ENCODE data around the gene TBC1D30. TPM values are rescaled to one million over a fixed set of nuclear protein-coding genes. Genes with fewer than 3 reads are reported as not detected.

The TBC1D30 gene
- total and polyA plus RNA-seq, 9 of the 15 experiments (the other 6 are each of a cell fraction or from before 2014, with no cell fraction given) = 0.07 to 0.55 (median 0.20) TPM; not detected in 1

DNA sequence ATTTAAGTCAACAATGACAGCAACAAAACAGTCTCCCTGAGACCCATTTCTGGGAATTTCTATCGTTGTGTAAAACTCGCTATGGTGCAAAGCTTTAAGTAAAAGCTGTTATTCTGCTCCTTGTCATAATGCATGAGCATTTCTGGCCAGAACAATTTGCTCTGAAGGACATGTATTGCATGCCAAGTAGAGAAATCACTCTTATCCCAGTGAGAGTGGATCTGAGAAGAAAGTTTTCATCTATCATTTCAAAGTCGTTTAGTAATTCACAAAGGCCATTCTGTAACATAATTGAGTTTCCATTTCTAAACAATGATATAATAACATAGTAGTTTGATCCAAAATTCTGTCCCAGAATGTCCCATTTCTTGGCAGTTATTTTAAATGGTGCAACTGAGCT, 86.6 kb downstream of the TBC1D30 start:
- DNase-seq (ENCODE audit: extremely low read depth in 1 of 4, low spot score in 3 of 4) = no peak
- ChIA-PET CTCF (ENCODE audit: low intra/inter-chr PET ratio) (no interaction called here), POLR2A (no interaction called here)
- H3K9me3 ChIP-seq (replicated peaks; ENCODE audit: control insufficient read depth, insufficient read depth, low read depth, low read length) = no peaks in the 10 kb centered on the region
- no peaks in the 10 kb centered on the region for H3K27me3 ChIP-seq (ENCODE audit: control insufficient read depth in 2 of 2, insufficient read depth in 2 of 2, low read length in 2 of 2)
- WGBS (ENCODE audit: insufficient coverage, low coverage, missing lambda C conversion rate) = 0% methylated on average over 3 of the region's 3 CpGs
- H3K4me3 ChIP-seq = no peak overlapping the region
- no peaks in the 10 kb centered on the region for H3K79me2 ChIP-seq (ENCODE audit: control insufficient read depth, insufficient read depth, low read length)
- no peak overlapping the region for H3K27ac ChIP-seq (ENCODE audit: extremely low read depth, low read depth, low read length)
- no peaks in the 10 kb centered on the region for H3K36me3 ChIP-seq (ENCODE audit: control insufficient read depth, insufficient read depth, low read length)
- intact Hi-C loops (cut with micrococcal nuclease) (no loop called here), in situ Hi-C loops (cut with MboI) (no loop called here)
- BruUV-seq (replicated peaks) = no TSS peak
- H3K9ac ChIP-seq (ENCODE audit: insufficient read depth in 1 of 2, low read depth in 2 of 2, low read length in 2 of 2) = no peak overlapping the region
- FAIRE-seq = no peak
- no peak overlapping the region for H2AFZ ChIP-seq (ENCODE audit: low read depth, low read length)
- no peak overlapping the region for H3K4me2 ChIP-seq (ENCODE audit: insufficient read depth, low read length)
- TF ChIP-seq LEF1 (IDR thresholded peaks at IDR 0.05) (no peak), ELF2 (CRISPR knock-in tag; IDR thresholded peaks at IDR 0.05) (no peak), HSF4 (CRISPR knock-in tag; IDR thresholded peaks at IDR 0.05; ENCODE audit: borderline replicate concordance) (no peak), ZNF134 (CRISPR knock-in tag; conservative IDR thresholded peaks at IDR 0.05) (no peak), NONO (IDR thresholded peaks at IDR 0.05; ENCODE audit: low read depth in 2 of 2, low read length in 1 of 2) (no peak), E2F5 (CRISPR knock-in tag; IDR thresholded peaks at IDR 0.05) (no peak), MTA3 (IDR thresholded peaks at IDR 0.05; ENCODE audit: borderline replicate concordance) (no peak), CC2D1A (IDR thresholded peaks at IDR 0.05) (no peak)
- TF ChIP-seq, protein P1, sequence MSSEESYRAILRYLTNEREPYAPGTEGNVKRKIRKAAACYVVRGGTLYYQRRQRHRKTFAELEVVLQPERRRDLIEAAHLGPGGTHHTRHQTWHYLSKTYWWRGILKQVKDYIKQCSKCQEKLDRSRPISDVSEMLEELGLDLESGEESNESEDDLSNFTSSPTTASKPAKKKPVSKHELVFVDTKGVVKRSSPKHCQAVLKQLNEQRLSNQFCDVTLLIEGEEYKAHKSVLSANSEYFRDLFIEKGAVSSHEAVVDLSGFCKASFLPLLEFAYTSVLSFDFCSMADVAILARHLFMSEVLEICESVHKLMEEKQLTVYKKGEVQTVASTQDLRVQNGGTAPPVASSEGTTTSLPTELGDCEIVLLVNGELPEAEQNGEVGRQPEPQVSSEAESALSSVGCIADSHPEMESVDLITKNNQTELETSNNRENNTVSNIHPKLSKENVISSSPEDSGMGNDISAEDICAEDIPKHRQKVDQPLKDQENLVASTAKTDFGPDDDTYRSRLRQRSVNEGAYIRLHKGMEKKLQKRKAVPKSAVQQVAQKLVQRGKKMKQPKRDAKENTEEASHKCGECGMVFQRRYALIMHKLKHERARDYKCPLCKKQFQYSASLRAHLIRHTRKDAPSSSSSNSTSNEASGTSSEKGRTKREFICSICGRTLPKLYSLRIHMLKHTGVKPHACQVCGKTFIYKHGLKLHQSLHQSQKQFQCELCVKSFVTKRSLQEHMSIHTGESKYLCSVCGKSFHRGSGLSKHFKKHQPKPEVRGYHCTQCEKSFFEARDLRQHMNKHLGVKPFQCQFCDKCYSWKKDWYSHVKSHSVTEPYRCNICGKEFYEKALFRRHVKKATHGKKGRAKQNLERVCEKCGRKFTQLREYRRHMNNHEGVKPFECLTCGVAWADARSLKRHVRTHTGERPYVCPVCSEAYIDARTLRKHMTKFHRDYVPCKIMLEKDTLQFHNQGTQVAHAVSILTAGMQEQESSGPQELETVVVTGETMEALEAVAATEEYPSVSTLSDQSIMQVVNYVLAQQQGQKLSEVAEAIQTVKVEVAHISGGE (CRISPR knock-in tag; IDR thresholded peaks at IDR 0.05) = no peak
- ATAC-seq = no peak
- no peaks in the 10 kb centered on the region for H4K20me1 ChIP-seq (replicated peaks; ENCODE audit: control insufficient read depth, insufficient read depth, low read length)
- no peaks in the 10 kb centered on the region for H3K9me1 ChIP-seq (ENCODE audit: control insufficient read depth, insufficient read depth, low read length)
- H3K4me1 ChIP-seq (replicated peaks in 1 of 2; ENCODE audit: control insufficient read depth in 2 of 2, insufficient read depth in 2 of 2, low read length in 2 of 2) = no peaks in the 10 kb centered on the region
